ENCODE measurements around the gene DHX8.

DNA sequence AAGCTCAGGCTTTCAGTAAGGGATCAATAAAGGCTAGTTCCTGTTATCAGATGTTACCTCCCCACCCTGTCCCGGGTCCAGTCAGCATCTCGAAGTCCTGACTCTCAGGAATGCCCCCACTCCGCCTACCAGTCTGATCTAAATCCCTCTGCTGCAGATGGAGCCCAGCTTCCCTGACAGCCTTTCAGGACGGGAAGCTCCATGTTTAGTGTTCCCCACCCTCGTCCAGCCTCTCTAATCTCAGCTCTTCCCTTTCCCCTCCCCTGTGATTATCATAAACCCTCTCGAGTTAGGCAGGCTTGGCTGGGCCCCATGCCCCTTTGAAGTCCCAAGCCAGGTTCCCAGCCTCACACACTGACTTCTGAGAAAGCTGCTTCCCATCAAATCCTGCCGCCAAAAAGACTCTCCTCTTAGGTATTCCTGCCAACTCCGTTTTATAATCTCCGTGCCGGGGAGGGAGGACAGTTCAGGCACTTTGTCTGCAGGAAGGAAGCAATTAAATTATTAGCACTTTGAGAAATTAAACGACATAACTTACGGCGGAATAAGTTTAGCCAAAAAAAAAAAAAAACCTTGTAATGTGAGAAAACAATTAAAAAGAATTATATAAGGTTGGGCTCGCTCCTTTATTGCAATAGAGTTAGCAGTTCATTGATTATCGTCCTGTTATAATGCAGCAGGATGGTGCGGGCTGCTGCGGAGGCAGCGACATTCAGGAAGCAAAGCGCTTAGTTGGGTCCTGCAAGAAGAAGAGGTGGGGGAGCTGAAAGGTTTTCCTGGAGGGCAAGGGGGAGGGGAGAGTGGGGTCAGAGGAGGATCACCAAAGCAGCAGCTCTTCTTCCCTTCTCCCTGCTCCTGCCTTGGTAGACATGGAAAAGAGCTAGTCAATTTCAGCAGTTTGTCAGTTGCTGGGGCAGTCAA is 79.2 kb downstream of the DHX8 start:
- TF ChIP-seq, protein P1, sequence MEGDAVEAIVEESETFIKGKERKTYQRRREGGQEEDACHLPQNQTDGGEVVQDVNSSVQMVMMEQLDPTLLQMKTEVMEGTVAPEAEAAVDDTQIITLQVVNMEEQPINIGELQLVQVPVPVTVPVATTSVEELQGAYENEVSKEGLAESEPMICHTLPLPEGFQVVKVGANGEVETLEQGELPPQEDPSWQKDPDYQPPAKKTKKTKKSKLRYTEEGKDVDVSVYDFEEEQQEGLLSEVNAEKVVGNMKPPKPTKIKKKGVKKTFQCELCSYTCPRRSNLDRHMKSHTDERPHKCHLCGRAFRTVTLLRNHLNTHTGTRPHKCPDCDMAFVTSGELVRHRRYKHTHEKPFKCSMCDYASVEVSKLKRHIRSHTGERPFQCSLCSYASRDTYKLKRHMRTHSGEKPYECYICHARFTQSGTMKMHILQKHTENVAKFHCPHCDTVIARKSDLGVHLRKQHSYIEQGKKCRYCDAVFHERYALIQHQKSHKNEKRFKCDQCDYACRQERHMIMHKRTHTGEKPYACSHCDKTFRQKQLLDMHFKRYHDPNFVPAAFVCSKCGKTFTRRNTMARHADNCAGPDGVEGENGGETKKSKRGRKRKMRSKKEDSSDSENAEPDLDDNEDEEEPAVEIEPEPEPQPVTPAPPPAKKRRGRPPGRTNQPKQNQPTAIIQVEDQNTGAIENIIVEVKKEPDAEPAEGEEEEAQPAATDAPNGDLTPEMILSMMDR (conservative IDR thresholded peaks at IDR 0.05 in 1 of 2, IDR thresholded peaks at IDR 0.05 in 1 of 2; ENCODE audit: extremely low read depth in 1 of 2, insufficient read depth in 1 of 2, low read depth in 1 of 2, low read length in 2 of 2): no peak
- no peak for TF ChIP-seq EZH2 (IDR thresholded peaks at IDR 0.05; ENCODE audit: borderline replicate concordance, low read length)
